Activated naive CD8-positive, alpha-beta T cell treated with anti-CD3 and anti-CD28 coated beads, Interleukin-2, amount 10 ng/mL, durations not matched to agents 7 days and 5 days (primary cell): Measurements from ENCODE around the gene DPP3. TPM values are rescaled to one million over a fixed set of nuclear protein-coding genes. Genes with fewer than 3 reads are reported as not detected.
A peak's percentile ranks its signal among the peaks of the same experiment; 100 is the strongest.
"Not testable (repeated sequence)": the region's sequence is repeated elsewhere in the genome, so short reads cannot be mapped to it uniquely, and the experiment has no call there.

Experiments used
- ATAC-seq: fragments of 150-1000 bp; cut with Tn5 transposase; one replicate; pipeline ENCODE4 v1.10.0; 2021; ENCODE audit warnings: low read depth, moderate library complexity
- POLR2A ChIA-PET: fragments of 350-600 bp; sonication (Branson Sonifier 250); formaldehyde crosslinking; loops from one replicate; lab custom pipeline; 2021; ENCODE audit warnings: antibody characterized with exemption; lab: Charles Lee
- DNase-seq: peaks from one replicate; pipeline ENCODE4 v3.0.0; 2021
- H3K27ac Mint-ChIP-seq: one replicate; pipeline ENCODE4 v1.8.0; 2022; ENCODE audit warnings: mild to moderate bottlenecking, mixed read lengths
- H3K27me3 Mint-ChIP-seq: one replicate; pipeline ENCODE4 v1.8.0; 2022; ENCODE audit warnings: mild to moderate bottlenecking, moderate library complexity, mixed read lengths
- H3K36me3 Mint-ChIP-seq: one replicate; pipeline ENCODE4 v1.8.0; 2021; ENCODE audit warnings: mild to moderate bottlenecking, mixed read lengths
- H3K4me1 Mint-ChIP-seq: one replicate; pipeline ENCODE4 v1.8.0; 2021; ENCODE audit warnings: mixed read lengths
- H3K4me3 Mint-ChIP-seq: one replicate; pipeline ENCODE4 v1.8.0; 2022; ENCODE audit warnings: mild to moderate bottlenecking, moderate library complexity, mixed read lengths
- H3K9me3 Mint-ChIP-seq: one replicate; pipeline ENCODE4 v1.8.0; 2021; ENCODE audit warnings: mixed read lengths
- total RNA-seq, 2 experiments: library from RNA; stranded (reverse); gene quantifications; one replicate each; pipeline ENCODE4 v1.2.3, GENCODE V29; 2021

Gene DPP3
- total RNA-seq, 2 experiments from 2014 or later = 44.9 to 45.7 TPM

DNA sequence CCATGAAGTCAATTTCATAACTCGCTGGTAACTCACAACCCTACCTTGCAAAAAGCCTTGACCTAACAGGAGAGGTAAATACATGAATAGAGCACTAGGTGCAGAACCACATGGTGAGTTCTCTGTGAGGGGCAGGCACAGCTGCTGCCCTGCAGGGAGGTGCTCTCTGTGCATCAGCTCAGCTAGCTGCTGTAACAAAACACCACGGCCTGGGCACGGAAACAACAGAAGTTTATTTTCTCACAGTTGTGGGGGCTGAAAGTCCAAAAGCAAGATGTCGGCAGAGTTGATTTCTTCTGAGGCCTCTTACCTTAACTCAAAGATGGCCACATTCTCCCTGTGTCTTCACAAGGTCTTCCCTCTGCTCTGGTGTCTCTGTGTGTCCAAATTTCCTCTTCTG is 28.6 kb upstream of the DPP3 start:
- no peak overlapping the region for H3K27ac Mint-ChIP-seq
- H3K4me3 Mint-ChIP-seq = no peak overlapping the region
- peaks cover 15% of the 10 kb centered on the region for H3K4me1 Mint-ChIP-seq
- H3K36me3 Mint-ChIP-seq = no peaks in the 10 kb centered on the region
- DNase-seq (no peak), ATAC-seq (no peak)
- peaks cover 7% of the 10 kb centered on the region for H3K27me3 Mint-ChIP-seq
- POLR2A ChIA-PET = no interaction called here
- no peaks in the 10 kb centered on the region for H3K9me3 Mint-ChIP-seq

DNA sequence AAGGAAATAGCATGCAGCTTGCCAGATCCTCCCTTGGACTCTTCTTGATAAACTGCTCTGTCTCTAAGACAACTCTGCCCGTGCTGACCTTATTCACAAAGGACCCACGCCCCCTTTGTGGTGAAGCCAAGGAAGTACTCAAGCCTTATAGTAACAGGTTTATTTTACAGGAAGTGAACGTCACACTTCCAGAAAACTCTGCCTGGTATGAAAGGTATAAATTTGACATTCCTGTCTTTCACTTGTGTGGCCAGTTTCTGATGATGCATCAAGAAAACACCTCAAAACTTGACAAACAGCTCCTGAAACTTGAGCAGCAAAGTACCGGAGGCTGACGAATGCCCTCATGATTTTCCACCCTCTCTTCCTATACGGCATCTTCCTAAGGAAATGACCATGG is 26.0 kb upstream of the DPP3 start:
- POLR2A ChIA-PET = interaction anchor here (0.5 to 2.5 kb wide), 3 partner anchors 10 to 90 kb away, joined by 3 to 7 read pairs (median 3); partner anchors contain the start of gene PELI3
- DNase-seq (no peak), ATAC-seq (no peak)
- no peak overlapping the region for H3K27ac Mint-ChIP-seq
- H3K4me1 Mint-ChIP-seq = peaks cover 20% of the 10 kb centered on the region
- peaks cover 7% of the 10 kb centered on the region for H3K27me3 Mint-ChIP-seq
- no peaks in the 10 kb centered on the region for H3K36me3 Mint-ChIP-seq
- no peak overlapping the region for H3K4me3 Mint-ChIP-seq
- H3K9me3 Mint-ChIP-seq = no peaks in the 10 kb centered on the region

- ATAC-seq = no peak
- H3K9me3 Mint-ChIP-seq = no peaks in the 10 kb centered on the region
- no peak for DNase-seq
- POLR2A ChIA-PET = interaction anchor here (0.5 to 2.5 kb wide), 2 partner anchors 12 to 90 kb away, joined by 3 to 7 read pairs; partner anchors contain the start of gene PELI3
- no peaks in the 10 kb centered on the region for H3K36me3 Mint-ChIP-seq
- H3K4me3 Mint-ChIP-seq = peak overlapping the region; percentile 1
- no peak overlapping the region for H3K27ac Mint-ChIP-seq
- H3K4me1 Mint-ChIP-seq = peaks cover 25% of the 10 kb centered on the region
- peaks cover 3% of the 10 kb centered on the region for H3K27me3 Mint-ChIP-seq
These were observed 25.4 kb upstream of the DPP3 start for GRCh38 chr11:66454828-66455227.

GRCh38 chr11:66457826-66458225 is 22.4 kb upstream of the DPP3 start:
- H3K27ac Mint-ChIP-seq = peak overlapping the region; percentile 38
- ATAC-seq = no peak
- POLR2A ChIA-PET = no interaction called here
- peaks cover 32% of the 10 kb centered on the region for H3K4me1 Mint-ChIP-seq
- DNase-seq = no peak
- H3K27me3 Mint-ChIP-seq = no peaks in the 10 kb centered on the region
- peaks cover 7% of the 10 kb centered on the region for H3K36me3 Mint-ChIP-seq
- peaks cover 3% of the 10 kb centered on the region for H3K9me3 Mint-ChIP-seq
- H3K4me3 Mint-ChIP-seq = no peak overlapping the region

- ATAC-seq = no peak
- no peaks in the 10 kb centered on the region for H3K27me3 Mint-ChIP-seq
- no peak for DNase-seq
- no peak overlapping the region for H3K4me3 Mint-ChIP-seq
- POLR2A ChIA-PET = no interaction called here
- H3K27ac Mint-ChIP-seq = peak overlapping the region; percentile 58
- peaks cover 3% of the 10 kb centered on the region for H3K9me3 Mint-ChIP-seq
- H3K36me3 Mint-ChIP-seq = peaks cover 8% of the 10 kb centered on the region
- peaks cover 30% of the 10 kb centered on the region for H3K4me1 Mint-ChIP-seq
These were observed 21.0 kb upstream of the DPP3 start for GRCh38 chr11:66459138-66459778.

DNA sequence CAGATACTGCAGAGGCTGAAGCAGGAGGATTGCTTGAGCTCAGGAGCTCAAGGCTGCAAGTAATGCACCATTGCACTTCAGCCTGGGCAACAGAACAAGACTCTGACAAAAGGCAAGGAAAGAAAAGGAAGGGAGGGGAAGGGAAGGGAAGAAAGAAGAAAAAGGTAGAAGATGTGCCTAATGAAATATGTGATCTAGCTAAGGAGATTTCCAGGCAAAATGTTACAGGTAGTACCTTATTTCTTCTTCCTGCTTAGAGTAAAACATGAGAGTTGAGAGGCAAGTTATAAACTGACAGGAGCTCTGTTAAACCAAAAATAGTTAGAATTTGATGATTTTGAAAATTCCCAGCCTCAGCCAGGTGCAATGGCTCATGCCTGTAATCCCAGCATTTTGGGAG is 18.2 kb upstream of the DPP3 start:
- DNase-seq (no peak), ATAC-seq (no peak)
- peaks cover 28% of the 10 kb centered on the region for H3K4me1 Mint-ChIP-seq
- peaks cover 8% of the 10 kb centered on the region for H3K36me3 Mint-ChIP-seq
- POLR2A ChIA-PET = no interaction called here
- no peaks in the 10 kb centered on the region for H3K27me3 Mint-ChIP-seq
- peaks cover 3% of the 10 kb centered on the region for H3K9me3 Mint-ChIP-seq
- H3K4me3 Mint-ChIP-seq = no peak overlapping the region
- no peak overlapping the region for H3K27ac Mint-ChIP-seq

- POLR2A ChIA-PET = interaction anchor here (0.9 kb wide), 1 partner anchor 17 kb away, joined by 5 read pairs; the partner anchor contains the start of gene DPP3
- H3K9me3 Mint-ChIP-seq = peaks cover 3% of the 10 kb centered on the region
- DNase-seq (no peak), ATAC-seq (no peak)
- no peak overlapping the region for H3K4me3 Mint-ChIP-seq
- H3K27ac Mint-ChIP-seq = peak overlapping the region; percentile 44
- H3K4me1 Mint-ChIP-seq = peaks cover 32% of the 10 kb centered on the region
- no peaks in the 10 kb centered on the region for H3K27me3 Mint-ChIP-seq
- H3K36me3 Mint-ChIP-seq = peaks cover 8% of the 10 kb centered on the region
These were observed 17.3 kb upstream of the DPP3 start for GRCh38 chr11:66462911-66463310.

DNA sequence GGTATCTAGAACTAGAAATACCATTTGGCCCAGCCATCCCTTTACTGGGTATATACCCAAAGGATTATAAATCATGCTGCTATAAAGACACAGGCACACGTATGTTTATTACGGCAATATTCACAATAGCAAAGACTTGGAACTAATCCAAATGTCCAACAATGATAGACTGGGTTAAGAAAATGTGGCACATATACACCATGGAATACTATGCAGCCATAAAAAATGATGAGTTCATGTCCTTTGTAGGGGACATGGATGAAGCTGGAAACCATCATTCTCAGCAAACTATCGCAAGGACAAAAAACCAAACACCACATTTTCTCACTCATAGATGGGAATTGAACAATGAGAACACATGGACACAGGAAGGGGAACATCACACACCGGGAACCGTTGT is 16.1 kb upstream of the DPP3 start:
- not testable (repeated sequence) for H3K9me3 Mint-ChIP-seq, H3K4me3 Mint-ChIP-seq, H3K27me3 Mint-ChIP-seq, ATAC-seq, DNase-seq, H3K27ac Mint-ChIP-seq, H3K36me3 Mint-ChIP-seq
- H3K4me1 Mint-ChIP-seq = peaks cover 34% of the 10 kb centered on the region
- POLR2A ChIA-PET = interaction anchor here (0.7 kb wide), 1 partner anchor 10 kb away, joined by 3 read pairs; no protein-coding TSS in a partner anchor

DNA sequence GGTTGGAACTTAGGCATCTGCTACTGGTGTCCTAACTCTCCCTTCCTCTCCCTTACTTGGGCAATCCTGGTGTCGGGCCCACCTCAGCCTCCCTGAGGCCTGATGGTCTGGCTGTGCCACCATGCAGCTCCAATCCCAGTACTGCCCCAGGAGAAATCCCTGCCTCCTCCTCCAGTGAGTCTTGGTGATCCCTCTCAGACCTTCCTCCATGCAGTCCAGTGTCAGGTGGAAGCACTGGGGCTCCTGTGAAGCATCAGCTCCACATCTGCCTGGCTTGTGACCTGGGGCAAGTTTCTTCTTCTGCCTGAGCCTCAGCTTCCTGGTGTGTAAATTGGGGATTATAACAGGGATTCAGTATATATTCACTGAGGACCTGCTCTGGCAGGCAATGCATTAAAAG is 15.3 kb upstream of the DPP3 start:
- Mint-ChIP-seq H3K4me1 (peaks cover 28% of the 10 kb centered on the region), H3K36me3 (peaks cover 8% of the 10 kb centered on the region), H3K27me3 (peaks cover 3% of the 10 kb centered on the region), H3K9me3 (peaks cover 3% of the 10 kb centered on the region), H3K27ac (no peak overlapping the region), H3K4me3 (no peak overlapping the region)
- ATAC-seq (no peak), DNase-seq (no peak)
- POLR2A ChIA-PET = interaction anchor here (2.7 kb wide), 1 partner anchor 26 kb away, joined by 11 read pairs; the partner anchor contains the start of gene MRPL11

GRCh38 chr11:66465373-66466224 is 14.6 kb upstream of the DPP3 start:
- POLR2A ChIA-PET = interaction anchor here (0.7 to 2.7 kb wide), 6 partner anchors 12 to 194 kb away, joined by 3 to 22 read pairs (median 6); partner anchors contain the start of genes DPP3 and MRPL11
- H3K27ac Mint-ChIP-seq = peak overlapping the region; percentile 71
- H3K9me3 Mint-ChIP-seq = peaks cover 2% of the 10 kb centered on the region
- peaks cover 3% of the 10 kb centered on the region for H3K27me3 Mint-ChIP-seq
- peak overlapping the region; percentile 86 for H3K4me3 Mint-ChIP-seq
- no peak for ATAC-seq
- H3K4me1 Mint-ChIP-seq = peaks cover 31% of the 10 kb centered on the region
- no peak for DNase-seq
- H3K36me3 Mint-ChIP-seq = peaks cover 8% of the 10 kb centered on the region

DNA sequence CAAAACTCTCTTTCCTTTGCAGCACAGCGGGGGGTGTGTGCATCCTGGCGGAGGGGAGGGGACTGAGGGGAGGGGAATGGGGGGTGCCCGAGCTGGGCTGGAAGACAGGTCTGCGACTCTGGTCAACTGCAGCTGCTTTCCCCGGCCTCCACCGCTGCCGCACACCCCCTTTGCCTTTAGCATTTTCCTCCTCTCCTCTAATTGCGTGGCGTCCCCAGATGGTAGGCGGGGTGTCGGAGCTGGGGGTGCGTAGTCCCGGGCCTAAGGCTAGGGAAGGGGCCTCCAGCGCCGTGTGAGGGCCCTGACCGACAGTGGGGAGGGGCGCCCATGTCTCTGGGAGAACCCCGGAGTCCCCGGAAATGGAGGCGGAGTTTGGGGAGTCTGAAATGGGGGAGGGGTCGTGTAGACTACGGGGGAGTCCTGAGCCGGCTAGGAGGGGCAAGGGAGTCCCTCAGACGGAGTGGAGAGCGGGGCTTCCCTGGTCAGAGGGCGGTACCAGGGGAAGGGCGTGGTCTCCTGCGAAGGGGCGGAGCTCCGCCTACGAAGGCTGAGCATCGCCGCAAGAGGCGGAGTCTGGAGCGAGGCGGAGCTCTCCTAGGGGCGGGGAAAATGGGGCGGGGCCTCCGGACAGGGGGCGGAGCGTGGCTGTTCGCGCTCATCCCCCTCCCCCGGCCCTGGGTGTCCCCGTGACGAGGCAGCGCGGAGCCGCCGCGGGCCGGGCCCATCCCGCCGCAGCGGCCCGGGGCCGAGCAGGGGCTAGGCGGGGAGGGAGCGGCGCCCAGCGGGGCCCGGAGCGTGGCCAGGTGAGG is 13.8 kb upstream of the DPP3 start, which contains the start of gene PELI3:
TSS of gene PELI3 (plus strand) at position 681 of the 809 bp plus-strand sequence. CDS start 1,224 bp downstream, outside the sequence.
- Mint-ChIP-seq H3K4me3 (peak within 1 kb of the TSS; percentile 92), H3K27me3 (peaks cover 3% of the 10 kb centered on the region), H3K9me3 (peaks cover 2% of the 10 kb centered on the region), H3K36me3 (peaks cover 9% of the 10 kb centered on the region), H3K27ac (peak within 1 kb of the TSS; percentile 71), H3K4me1 (peaks cover 31% of the 10 kb centered on the region)
- POLR2A ChIA-PET = interaction anchor here (0.6 to 2.7 kb wide), 13 partner anchors 13 to 607 kb away, joined by 3 to 22 read pairs (median 5); partner anchors contain the start of genes ACTN3, DPP3, MRPL11 and RBM14
- DNase-seq (peak; percentile 94), ATAC-seq (peak; percentile 80)

- peak overlapping the region; percentile 92 for H3K4me3 Mint-ChIP-seq
- H3K4me1 Mint-ChIP-seq = peaks cover 29% of the 10 kb centered on the region
- POLR2A ChIA-PET = interaction anchor here (0.6 to 2.7 kb wide), 11 partner anchors 13 to 375 kb away, joined by 4 to 22 read pairs (median 5); partner anchors contain the start of genes ACTN3, DPP3, MRPL11 and RBM14
- H3K27me3 Mint-ChIP-seq = peaks cover 3% of the 10 kb centered on the region
- ATAC-seq (peak; percentile 65), DNase-seq (no peak)
- H3K36me3 Mint-ChIP-seq = peaks cover 7% of the 10 kb centered on the region
- no peaks in the 10 kb centered on the region for H3K9me3 Mint-ChIP-seq
- peak overlapping the region; percentile 56 for H3K27ac Mint-ChIP-seq
These were observed 13.1 kb upstream of the DPP3 start for GRCh38 chr11:66467034-66467659.
